ENCODE results near the gene RO60.
"Not testable (repeated sequence)": the region's sequence is repeated elsewhere in the genome, so short reads cannot be mapped to it uniquely, and the experiment has no call there.

The RO60 gene

DNA sequence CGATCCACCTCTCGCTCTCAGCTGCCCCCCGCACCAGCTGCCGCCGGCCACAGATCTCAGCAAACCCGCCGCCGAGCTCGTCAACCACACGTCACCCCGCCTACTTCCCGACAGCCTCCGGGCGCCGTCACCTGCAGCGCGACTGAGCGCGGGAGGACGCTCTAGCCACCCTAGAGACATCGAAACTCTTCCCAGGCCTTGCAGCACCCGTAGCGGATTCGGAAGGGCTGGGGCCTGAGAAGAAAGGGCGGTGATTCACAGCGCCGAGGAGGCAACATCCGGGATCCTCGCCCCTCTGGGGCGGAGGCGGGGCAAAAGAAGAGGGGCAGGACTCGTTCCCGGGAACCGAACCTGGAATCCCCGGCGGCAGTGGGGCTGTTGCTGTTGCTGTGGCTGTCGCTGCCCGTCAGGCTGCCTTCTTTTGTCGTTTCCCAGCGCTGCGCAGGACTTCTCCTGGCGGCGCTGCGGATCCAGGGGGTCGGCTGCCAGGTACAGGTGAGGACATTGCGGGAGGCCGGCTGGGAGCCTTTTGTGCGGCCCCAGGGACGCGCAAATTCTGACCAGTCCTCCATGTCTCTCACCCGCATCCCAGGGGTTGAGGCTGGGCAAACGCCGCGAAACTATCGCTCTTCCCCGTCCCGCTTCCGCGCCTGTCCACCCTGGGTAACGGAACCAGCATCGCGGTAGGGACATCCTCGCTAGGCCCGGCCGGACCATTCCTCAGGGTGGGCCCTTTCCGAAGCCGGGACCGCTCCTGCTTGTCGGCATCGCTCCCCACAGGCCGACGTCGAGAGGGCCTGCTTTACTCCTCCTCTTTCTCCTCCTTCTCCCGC is at the start of gene RO60, which contains the start of gene UCHL5:
Gene RO60, plus strand, starts transcription at position 331 of the 833 bp plus-strand sequence. CDS start 9,443 bp downstream, outside the sequence.
Gene UCHL5, minus strand, starts transcription at position 79 of the 833 bp plus-strand sequence. CDS start 100 bp downstream, outside the sequence.
- DNase-seq: peak; percentile 98

GRCh38 chr1:193011406-193011805 is 48.0 kb upstream of the RO60 start:
- no peak for DNase-seq

GRCh38 chr1:193013005-193013404 is 46.4 kb upstream of the RO60 start:
- DNase-seq: no peak

GRCh38 chr1:193013707-193014106 is 45.7 kb upstream of the RO60 start:
- DNase-seq: no peak

DNA sequence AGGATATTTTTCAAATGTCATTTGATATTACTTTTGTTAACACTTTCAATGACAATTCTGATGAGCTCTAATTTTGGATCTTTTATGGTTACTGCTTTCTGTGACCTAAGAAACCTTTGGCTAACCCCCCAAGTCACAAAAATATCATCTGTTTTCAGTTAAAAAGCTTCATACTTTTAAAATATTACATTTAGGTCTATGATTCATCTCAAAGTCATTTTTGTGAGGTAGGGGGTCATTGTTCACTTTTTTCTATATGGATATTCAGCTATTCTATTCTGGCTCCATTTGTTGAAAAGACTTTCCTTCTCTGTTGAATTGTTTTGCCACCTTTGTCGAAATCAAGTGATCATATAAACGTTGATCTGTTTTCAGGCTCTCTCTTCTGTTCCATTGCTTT is 45.0 kb upstream of the RO60 start:
- DNase-seq: no peak

DNA sequence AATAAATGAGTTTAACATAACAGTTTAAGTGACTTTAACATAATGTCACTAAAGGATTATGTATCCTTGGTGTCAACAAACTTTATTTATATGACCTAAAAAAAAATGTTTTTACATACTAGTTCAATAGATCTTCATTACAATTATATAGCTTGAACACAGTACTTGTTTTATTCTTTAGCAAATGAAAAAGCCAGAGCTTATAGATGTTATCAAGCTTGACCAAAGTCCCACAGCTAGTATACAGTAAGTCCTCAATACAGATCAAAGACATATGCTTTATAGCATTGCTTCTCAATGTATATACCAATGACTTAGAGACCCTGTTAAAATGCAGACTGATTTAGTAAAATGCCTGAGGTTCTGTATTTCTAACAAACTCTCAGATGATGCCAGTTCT is 42.6 kb upstream of the RO60 start:
- no peak for DNase-seq

DNA sequence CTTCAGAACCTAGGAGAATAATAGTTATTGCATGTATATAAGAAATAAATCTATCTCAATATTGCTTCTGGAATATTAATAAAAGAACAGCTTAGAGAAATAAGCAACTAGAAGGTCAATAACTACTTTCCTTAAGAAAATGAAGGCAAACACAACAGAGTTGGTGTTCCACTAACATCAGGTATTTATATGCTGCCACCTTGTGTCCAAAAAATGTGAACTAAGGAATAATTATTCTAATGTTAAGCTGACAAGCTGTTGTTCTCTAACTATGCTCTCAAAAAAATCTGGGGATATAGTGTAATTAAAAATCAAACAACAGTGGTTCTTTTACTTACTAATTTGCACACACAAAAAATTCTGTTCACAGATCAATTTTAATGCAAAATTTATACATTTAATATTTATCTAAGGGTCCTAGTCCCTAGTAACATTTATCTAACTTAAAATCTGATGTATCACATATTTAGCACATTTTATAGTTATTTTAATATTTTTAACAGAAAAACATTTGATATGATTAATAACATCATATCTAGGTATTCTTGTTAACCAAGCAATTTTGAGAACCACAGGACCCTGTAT is 39.9 kb upstream of the RO60 start:
- DNase-seq: peak; percentile 45

GRCh38 chr1:193025218-193025617 is 34.2 kb upstream of the RO60 start:
- DNase-seq: no peak

- DNase-seq: no peak
These were observed 29.1 kb upstream of the RO60 start for GRCh38 chr1:193030280-193030679.

- DNase-seq: no peak
These were observed 28.0 kb upstream of the RO60 start for GRCh38 chr1:193031431-193031830.

DNA sequence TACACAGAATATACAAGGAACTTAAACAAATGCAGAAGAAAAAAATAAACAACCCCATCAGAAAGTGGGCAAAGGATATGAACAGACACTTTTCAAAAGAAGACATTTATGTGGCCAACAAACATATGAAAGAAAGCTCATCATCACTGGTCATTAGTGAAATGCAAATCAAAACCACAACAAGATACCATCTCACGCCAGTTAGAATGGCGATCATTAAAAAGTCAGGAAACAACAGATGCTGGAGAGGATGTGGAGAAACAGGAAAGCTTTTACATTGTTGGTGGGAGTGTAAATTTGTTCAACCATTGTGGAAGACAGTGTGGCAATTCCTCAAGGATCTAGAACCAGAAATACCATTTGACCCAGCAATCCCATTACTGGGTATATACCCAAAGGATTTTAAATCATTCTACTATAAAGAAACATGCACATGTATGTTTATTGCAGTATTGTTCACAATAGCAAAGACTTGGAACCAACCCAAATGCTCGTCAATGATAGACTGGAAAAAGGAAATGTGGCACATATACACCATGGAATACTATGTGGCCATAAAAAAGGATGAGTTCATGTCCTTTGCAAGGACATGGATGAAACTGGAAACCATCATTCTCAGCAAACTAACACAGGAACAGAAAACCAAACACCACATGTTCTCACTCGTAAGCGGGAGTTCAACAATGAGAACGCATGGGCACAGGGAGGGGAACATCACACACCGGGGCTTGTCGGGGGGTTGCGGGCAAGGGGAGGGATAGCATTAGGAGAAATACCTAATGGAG is 26.6 kb upstream of the RO60 start:
- not testable (repeated sequence) for DNase-seq

DNA sequence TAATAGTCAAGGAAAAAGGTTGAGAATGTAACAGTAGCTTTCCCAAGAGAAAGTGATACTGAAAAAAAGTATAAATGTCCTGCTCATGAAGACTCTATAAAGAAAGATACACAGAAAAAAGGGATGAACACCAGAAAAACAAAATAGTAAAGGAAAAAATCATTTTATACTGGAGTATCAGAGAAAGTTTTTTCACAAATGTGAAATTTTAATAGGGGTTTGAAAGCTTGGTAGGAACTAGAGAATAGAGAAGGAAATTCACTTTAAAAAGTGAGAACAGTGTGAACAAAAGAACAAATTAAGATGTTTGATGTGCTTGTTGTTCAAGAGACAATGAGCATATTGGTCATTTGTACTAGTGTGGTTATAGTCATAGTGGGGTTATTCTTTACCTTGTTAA is 25.8 kb upstream of the RO60 start:
- no peak for DNase-seq

DNA sequence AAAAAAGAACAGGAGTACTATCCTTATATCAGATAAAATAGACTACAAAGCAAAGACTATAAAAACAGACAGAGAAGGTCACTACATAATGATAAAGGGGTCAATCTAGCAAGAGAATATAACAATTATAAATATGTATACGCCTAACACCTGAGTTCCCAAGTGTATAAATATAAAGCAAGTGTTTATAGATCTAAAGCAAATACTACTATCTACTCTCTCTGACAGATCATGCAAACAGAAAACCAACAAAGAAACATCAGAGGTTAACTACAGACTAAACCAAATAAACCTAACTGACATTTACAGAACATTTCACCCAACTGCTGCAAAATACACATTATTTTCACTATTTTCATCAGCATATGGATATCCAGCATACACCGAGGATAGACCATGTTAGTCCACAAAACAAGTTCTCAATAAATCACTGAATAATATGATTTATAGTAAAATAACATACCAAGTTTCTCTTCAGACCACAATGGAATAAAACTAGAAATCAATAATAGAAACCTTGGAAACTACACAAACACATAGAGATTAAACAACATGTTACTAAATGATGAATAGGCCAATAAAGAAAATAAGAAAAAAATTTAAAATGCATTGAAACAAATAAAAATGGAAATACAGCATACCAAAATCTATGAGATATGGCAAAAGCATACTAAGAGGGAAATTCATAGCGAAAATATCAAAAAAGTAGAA is 22.9 kb upstream of the RO60 start:
- no peak for DNase-seq

DNA sequence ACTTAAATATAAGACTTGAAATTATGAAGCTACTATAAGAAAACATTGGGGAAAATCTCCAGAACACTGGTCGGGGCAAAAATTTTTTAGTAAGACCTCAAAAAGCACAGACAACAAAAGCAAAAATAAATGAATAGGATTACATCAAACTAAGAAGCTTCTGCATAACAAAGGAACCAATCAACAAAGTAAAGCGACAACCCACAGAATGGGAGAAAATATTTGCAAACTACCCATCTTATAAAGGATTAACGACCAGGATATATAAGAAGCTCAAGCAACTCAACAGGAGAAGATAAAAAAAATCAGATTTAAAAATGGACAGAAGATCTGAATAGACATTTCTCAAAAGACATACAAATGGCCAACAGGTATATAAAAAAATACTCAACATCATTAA is 19.4 kb upstream of the RO60 start:
- no peak for DNase-seq

GRCh38 chr1:193042766-193043691 is 16.4 kb upstream of the RO60 start:
- no peak for DNase-seq

- DNase-seq: not testable (repeated sequence)
These were observed 10.5 kb upstream of the RO60 start for GRCh38 chr1:193048913-193049312.

- no peak for DNase-seq
These were observed 5.2 kb upstream of the RO60 start for GRCh38 chr1:193054169-193054675.

DNA sequence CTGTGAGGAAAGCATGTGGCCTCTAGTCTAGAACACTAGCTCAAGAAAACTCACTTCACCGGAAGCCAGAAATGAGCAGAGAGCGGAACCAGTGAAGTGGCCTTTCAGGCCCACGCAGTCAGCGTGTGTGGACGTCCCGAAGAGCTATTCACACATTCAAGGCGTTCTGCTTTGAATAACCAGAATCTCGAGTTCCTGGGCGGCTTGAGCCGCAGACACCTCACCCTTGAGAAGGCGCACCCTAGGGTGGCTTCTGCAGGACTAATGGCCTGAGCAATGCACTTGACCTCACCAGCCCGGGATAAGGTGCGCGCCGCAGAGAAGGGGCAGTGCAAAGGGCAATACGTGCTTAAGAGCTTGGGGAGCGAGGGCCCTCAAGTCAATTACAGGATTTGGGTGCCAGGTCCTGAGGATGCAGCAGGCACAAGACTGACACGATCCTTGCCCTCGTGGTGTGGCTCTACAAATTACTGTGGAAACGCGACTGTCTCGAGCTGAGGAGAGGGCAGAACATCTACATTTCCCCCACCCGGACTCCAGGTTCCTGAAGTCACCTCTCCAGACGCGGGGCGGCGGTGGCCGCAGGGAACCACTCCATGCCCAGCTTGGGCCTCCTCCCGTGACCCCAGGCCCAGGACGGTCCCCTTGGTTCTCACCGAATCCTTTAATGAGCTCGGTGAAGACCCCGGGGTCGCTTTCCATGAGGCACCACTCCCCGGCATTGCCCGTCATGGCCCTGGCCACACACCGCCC is 707 bp upstream of the RO60 start:
- peak; percentile 41 for DNase-seq

- no peak for DNase-seq
These were observed 647 bp downstream of the RO60 start for GRCh38 chr1:193060115-193060403.

DNA sequence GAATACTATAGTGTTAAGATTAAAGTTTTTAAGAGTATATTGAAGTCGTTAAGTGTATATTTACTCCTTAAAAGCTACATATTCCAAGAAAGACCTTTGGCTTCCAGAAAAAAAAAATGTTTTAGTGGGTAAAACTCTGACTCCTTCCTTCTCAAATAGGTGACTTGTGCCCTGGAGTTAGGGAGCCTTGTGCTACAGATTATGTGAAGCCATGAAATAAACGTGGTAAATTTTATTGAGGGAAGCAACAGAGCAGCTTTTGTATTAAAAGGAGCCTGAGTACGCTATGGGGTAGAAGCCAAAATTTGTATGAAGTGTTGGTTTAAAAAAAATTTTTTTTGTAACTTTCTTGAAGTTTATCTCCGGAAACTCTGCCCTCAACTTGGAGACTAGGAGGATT is 994 bp downstream of the RO60 start:
- no peak for DNase-seq

DNA sequence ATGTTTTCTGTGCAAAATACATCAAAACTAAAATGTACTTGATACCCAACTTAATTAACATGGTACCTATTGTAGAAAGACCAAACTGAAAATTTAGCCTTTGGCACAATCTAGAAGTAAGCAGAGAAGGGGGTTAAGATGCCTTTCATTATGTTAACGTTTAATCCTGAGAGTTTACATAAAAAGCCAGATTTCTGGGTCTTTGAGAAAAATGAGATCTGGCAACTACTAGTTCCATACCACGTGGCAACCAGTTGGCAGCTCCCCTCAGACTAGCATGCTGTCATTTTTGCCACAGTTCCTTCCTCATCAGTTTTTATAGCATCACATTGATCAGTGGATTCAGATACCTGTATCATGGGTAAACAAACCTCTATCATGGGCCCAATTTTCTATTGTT is 1.5 kb downstream of the RO60 start:
- no peak for DNase-seq

Measured in NCI-H345 (cell line).